Vagina (tissue), 2 donors: Measurements from ENCODE around the gene MAD1L1.

Experiments used
- POLR2AphosphoS5 ChIP-seq, 2 donors: sonication (generic); formaldehyde crosslinking; IDR thresholded peaks; one replicate each; pipeline ENCODE4 v1.9.0; 2017; ENCODE audit warnings: antibody characterized with exemption in 2 of 2, mild to moderate bottlenecking in 2 of 2, low read depth in 1 of 2; ENCODE audit not compliant: insufficient read depth in 1 of 2
- TF ChIP-seq, protein P1 (sequence below), 3 experiments: fragments of 450-650 bp in 2 of 3; fragments of 200-600 bp in 1 of 3; sonication (generic) in 1 of 3; IDR thresholded peaks; one replicate each; pipeline ENCODE4 v1.5.1; 2017 to 2019; ENCODE audit warnings: antibody characterized with exemption in 3 of 3, mild to moderate bottlenecking in 2 of 3, moderate library complexity in 2 of 3

DNA sequence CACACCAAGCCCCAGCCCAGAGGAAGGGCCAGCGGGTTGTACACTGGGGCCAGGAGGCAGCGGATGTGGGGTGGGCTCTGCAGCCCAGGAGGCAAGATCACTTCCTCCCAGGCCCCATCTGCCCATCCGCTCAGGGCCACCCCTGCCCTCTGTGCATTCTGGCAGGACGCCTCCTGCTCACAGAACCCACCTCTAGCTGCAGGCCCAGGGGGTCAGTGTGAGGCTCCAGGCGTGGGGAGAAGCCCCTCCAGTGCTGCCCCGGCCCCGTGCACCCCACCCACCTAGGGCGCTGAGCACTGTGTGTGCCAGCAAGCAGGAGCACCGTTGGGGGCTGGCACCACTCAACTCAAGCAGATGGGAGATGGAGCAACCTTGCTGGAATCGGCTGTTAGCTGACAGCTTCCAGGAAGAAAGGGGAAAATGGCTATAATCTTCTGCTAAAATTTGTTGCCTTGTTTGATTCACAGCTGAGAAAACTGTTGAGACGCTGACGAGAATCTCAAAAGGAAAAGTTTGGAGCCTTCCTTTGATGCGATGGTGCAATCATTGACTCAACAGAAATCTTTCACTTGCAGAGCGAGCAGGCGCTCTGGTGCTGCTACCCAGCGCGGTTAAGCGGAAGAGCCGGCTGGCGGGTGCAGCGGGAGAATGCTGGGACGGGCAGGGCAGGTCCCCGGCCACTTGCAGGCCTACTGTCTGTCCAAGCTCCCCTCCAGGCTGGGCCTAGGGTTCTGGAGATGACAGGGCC is 286.5 kb downstream of the MAD1L1 start:
- TF ChIP-seq, protein P1, sequence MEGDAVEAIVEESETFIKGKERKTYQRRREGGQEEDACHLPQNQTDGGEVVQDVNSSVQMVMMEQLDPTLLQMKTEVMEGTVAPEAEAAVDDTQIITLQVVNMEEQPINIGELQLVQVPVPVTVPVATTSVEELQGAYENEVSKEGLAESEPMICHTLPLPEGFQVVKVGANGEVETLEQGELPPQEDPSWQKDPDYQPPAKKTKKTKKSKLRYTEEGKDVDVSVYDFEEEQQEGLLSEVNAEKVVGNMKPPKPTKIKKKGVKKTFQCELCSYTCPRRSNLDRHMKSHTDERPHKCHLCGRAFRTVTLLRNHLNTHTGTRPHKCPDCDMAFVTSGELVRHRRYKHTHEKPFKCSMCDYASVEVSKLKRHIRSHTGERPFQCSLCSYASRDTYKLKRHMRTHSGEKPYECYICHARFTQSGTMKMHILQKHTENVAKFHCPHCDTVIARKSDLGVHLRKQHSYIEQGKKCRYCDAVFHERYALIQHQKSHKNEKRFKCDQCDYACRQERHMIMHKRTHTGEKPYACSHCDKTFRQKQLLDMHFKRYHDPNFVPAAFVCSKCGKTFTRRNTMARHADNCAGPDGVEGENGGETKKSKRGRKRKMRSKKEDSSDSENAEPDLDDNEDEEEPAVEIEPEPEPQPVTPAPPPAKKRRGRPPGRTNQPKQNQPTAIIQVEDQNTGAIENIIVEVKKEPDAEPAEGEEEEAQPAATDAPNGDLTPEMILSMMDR (IDR thresholded peaks at IDR 0.05), result no peak
- TF ChIP-seq POLR2AphosphoS5 (IDR thresholded peaks at IDR 0.05; ENCODE audit: insufficient read depth in 1 of 2, low read depth in 1 of 2), result no peak
